ENCODE data around the gene GPM6B. TPM values are rescaled to one million over a fixed set of nuclear protein-coding genes. Genes with fewer than 3 reads are reported as not detected.

Gene GPM6B, protein sequence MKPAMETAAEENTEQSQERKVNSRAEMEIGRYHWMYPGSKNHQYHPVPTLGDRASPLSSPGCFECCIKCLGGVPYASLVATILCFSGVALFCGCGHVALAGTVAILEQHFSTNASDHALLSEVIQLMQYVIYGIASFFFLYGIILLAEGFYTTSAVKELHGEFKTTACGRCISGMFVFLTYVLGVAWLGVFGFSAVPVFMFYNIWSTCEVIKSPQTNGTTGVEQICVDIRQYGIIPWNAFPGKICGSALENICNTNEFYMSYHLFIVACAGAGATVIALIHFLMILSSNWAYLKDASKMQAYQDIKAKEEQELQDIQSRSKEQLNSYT
- total RNA-seq (2014; rRNA removed; shearing (Covaris generic)), result 0.04 and 0.18 TPM in 2 replicates

DNA sequence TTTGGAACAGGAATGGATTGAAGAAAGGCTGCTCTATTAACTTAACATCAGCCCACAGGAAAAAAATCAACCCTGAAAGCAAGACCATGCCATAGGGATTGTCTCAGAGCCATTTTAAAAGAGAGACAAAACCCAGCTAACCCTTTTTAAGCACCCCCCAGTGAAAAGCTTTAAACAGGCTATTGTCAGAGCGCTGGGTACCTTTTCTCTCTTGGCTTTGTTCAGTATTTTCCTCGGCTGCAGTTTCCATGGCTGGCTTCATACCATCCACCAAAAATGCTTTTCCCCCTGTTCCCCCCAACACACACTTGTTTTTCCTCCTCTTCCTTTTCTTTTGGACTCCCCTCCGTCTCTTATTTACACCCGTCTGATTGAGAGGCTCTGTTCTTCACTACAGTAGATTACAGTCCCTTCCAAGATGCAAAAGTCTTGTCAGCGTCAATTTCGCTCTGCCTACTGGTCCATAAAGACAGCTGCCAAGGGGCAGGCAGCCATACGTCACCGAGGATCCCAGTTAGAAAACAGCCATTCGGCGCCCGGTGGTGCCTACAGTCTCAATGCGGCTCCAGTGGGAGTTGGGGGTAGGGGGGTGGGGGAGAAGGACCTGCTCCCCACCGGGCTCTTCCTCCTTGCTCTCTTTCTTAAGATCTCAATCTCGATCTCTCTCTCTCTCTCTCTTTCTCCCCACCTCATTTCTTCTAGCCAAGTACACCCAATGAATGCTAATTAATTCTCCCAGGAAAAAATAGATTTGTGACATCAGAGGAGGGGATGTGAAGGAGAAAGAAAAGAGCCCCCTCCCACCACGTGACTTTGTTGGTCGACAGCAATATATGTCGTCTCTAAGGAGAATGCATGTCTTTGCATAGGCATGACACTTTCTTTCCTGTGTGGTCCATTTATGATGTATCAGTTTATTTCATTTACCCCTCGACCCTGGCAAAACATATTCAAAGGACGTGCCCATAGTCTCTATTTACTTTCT is at the start of gene GPM6B:
GPM6B (minus strand) TSS at position 451 of the 985 bp plus-strand sequence; CDS start at position 262, 189 bp downstream.
- no peak for DNase-seq (ENCODE audit: low spot score)

DNA sequence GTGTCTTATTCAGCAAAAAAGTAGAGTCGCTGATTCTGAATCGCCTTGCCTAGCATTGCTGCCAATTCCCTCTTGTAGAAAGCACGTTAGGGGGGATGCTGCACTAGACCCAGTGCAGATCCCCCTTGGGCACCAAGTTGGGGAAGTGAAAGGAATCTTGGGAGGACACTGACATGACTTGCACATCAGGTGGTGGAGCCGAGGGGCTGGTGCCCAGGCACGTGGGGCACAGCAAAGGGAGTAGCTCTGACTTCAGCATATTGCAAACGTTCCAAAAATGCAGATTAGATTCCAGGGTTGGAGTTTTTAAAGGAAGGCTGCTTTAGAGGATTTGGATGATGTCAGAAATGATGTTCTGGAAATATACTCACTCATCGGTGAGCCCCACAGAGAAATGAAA is 47.4 kb upstream of the GPM6B start:
- no peak for DNase-seq (ENCODE audit: low spot score)

DNA sequence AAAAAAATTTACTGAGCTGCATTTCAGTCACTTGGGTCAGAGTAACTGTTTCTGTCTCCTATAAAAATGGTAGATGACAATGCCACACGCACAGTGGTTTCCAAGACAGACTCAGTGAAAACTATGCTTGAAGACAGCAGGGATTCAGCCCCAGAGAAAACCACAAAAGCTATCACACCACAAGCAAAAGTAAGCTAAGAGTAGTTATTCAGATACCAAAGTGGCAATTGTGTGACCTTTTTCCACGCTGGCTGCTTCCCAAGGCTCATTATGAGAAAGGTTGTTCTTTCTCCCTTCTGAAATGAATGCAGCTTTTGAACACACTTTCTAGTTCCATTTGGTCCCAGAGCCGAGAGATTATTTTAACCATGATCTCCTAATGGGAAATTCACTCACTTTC is 46.4 kb upstream of the GPM6B start:
- peak; percentile 28 for DNase-seq (ENCODE audit: low spot score)

DNA sequence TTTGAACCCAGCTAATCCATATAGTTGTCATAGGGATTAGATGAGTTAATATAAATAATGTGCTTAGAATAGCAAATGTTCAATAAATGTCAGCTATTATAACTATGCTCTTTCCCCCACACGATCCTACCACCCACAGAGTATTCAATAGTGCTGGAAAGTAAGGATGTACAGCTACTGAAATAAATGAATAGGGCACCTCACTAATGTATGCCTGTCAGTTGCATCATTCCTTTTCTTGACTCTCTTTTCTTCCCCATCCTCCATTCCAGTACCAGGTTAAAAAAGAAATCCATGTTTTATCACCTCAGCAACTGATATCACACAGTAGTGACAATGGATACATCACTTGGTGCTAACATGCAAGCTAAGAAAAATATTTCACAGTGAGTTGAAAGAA is 42.8 kb upstream of the GPM6B start:
- DNase-seq (ENCODE audit: low spot score), result no peak

DNA sequence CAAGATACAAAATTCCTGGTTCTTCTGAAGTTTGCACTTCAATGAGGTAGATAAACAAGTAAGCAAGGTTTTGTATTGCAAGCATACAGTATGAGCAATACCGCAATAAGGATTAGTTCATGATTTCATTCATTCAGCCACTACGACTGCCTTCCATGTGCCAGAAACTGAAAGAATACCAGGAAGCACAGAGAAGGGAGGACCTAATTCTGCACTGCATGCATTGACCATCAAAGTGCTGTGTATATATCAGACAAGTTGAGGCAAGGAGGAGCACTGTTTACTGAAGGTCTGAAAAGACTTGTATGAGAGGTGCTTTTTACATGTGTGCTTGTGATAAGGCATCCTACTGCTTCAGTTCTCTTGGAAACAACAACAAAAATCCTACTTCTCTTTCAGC is 40.9 kb upstream of the GPM6B start:
- no peak for DNase-seq (ENCODE audit: low spot score)

DNA sequence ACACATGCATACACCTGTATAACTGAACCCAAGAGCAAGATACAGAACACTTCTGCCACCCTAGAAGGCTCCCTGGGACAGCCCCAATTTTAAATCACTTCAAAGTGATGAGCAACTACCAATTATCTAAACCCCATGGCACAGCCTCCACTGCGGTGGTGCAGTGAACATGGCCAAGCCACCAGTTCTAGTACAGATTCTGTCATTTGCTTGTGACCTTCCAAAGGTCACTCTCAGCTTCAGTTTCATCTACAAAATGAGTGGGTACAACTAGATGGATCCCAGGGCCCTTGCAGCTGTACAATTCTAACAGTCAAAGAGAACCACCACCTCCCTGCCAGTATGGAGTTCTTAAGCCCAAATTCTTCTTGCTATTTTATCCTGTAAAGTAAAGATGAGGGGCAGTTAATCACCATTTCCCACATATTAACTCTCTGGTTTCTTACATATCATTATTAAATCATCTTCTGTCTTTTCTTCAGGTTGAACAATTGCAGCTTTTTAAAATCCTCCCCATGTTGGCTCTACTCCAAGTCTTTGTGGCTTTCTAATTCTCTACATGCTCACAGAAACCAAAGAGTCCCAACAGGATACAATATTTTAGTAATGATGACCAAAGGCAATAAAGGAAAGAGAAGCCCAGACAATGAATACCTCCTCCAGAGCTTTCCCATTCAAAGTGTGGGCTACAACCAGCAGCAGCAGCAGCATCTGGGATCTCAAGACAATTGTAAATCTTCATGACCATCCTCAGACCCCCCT is 39.0 kb upstream of the GPM6B start:
- no peak for DNase-seq (ENCODE audit: low spot score)

DNA sequence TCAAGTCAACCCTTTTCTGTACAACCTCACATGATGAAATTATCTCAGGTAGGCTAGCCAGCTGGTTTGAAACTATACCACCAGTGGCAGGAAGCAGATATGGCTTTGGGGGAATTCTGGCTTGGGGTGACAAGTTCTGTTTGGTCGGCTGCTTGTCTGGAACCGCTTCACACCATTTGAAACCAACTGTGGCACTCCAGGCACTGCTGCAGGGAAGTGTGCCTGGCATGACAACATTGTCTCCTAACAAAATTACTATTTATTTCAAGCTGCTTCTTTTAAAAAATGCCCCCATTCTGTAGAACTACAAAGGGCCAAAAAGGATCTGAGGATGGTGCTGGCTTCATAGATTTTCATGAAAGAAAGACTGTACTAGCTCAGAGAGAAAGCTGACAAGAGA is 37.1 kb upstream of the GPM6B start:
- no peak for DNase-seq (ENCODE audit: low spot score)

DNA sequence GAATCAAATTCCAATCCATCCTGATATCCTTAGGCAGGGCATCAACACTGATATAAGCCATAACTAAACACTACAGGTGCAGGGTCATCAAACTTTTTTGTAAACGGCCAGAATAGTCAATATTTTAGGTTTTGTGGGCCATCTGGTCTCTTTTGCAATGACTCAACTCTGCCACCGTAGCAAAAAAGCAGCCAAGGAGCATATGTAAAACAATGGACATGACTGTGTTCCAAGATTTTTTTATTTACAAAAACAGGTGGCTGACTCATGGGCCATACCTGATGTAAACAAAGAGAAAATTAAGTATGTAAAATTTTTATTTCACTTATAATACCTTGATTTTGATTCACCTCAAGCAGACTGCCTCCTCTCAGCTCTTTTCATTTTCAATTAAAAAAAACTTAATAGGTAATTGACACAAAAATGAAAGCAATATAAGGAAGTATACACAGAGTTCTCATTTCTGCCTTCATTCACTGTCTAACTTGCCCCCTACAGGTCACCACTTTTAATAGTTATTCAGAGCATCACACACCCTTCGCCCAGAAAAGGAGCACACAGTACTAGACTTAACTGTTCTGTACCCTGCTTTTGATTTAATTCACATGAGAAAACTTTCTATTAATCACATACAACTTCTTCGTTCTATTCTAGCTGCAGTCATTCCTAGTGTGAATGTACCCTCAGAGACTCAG is 35.3 kb upstream of the GPM6B start:
- no peak for DNase-seq (ENCODE audit: low spot score)

DNA sequence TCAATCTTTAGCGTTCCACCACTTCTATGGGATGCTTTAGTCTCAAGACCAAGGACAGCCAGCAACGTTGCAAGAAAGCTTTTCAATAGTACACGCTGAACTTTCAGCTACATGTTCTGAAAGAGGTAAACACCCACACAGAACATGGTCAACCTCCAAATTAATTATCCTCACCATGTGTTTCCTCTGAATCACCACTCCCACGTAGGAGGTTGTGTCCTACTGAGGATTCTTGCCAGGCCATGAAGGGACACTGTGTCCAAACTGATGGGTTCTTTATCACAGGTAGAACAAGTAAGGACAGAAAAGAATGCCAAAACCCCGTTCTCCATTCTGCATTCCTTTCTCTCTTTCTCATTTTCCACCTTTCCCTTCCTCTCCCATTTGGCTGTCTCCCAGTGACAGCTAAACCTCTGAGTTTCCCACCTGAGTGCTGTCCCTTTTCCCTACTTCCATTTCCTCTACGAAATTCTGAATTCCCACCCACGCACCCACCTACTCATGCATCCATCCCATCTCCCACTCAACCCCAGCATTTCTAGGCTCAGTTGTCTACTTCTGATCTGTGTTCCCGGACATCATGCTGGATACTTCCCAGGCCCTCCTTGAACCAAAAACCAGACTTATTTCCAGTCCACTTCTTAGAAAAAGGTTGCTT is 29.0 kb upstream of the GPM6B start:
- DNase-seq (ENCODE audit: low spot score), result no peak

DNA sequence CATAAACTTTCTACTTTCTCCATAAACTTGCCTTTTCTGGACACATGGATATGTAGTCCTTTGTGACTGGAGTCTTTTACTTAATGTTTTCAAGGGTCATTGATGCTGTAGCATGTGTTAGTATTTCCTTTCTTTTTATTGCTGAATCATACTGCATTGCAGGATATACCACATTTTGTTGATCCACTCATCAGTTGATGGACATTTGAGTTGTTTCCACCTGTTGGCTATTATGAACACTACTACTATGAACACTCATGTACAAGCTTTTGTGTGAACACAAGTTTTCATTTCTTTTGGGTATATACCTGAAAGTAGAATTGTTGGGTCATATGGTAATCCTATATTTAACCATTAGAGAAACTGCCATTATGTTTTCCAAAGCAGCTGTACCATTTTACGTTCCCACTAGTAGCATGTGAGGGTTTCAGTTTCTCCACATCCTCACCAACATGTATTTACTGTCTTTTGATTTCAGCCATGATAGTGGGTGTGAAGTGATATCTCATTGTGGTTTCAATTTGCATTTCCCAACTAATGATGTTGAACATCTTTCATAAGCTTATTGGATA is 26.3 kb upstream of the GPM6B start:
- DNase-seq (ENCODE audit: low spot score), result no peak

DNA sequence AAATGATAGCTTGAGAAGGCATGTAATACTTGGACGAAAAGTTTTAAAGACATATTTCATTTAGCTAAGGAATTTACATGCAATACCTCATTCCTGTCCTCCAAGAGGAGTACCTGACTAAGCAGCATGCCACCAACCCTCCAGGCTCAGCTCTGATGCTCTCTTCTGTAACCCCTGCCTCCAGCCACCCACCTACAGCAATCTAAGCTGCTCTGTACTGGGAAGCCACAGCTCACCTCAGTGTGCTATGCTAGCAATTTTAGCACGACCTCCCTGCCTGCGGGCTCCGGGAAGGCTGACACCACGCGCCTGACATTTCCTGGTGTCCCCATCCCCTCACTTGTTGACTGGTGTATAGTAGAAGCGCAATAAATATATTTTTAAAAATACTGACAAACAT is 23.2 kb upstream of the GPM6B start:
- no peak for DNase-seq (ENCODE audit: low spot score)

DNA sequence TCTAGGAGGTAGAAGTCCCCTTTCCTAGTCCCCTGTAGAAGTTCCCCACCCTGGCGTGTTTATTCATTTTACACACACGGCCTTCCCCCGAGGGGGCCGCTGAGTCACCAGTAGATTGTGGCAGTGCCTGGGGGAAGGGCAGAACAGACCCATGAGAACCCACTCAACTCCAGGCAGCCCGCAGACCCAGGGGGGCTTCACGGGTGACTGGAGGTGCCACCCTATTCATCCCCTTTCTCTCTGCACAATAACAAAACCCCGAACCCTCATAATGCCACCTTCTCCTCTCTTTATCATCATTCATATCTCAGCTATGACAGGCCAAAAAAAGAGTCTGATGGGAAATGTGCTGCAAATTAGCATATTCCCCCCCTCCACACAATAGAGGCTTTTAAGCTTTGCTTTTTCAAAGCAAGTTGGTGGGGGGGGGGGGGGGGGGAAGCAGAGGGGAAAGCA is 20.4 kb upstream of the GPM6B start:
- DNase-seq (ENCODE audit: low spot score), result no peak

DNA sequence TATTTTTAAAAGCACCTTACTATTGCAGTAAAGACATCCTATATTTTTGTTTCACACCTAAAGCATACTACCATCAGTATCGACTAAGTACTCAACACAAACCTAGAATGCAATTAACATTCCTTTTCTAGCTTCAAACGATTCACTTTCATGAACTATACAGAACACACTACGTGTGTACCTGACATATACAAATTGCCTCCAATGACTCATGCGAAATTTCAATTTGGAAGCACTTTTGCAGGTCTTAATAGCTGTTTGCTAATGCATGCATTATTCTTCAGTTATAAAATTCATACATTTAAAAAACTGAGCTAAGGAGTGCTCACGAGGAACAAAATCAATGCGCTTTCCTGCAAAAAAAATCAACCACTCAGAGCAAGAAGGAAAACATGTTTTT is 19.7 kb upstream of the GPM6B start:
- DNase-seq (ENCODE audit: low spot score), result no peak

DNA sequence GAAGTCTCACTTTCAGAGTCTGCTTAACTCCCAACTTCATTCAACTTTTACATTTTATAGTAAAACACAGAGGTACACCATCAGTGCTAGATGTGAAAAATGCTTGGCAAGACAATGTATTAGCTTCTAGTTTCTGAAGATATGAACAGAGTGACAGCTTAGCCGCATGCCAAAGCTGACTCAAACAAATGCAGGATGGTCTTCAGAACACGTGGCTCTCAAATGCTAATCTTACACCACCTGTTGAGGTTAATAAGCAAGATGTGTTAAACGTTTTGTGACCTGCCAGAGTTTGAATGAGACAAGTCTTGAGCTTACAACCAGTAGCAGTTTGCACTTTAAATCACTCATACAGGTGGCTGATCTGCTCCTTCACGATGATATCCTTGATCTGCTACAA is 18.9 kb upstream of the GPM6B start:
- no peak for DNase-seq (ENCODE audit: low spot score)

DNA sequence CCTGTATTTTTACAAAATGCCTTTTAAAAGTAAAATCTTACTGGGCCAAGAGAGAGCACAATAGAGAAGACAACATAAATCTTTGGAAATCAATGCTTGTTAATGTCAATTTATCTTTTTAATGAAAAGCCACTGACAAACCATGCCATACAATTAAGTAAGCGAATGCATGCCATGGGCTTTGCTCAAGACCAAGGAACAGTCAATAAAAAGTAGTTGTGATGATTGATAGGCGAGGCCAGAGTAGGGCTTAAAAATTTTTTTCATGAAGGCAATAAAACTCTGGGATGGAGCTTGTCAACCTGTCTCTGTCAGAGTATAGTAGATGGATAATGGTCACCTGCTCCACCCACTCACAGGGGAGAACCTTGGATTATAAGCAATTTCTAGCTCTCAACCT is 17.5 kb upstream of the GPM6B start:
- DNase-seq (ENCODE audit: low spot score), result no peak

DNA sequence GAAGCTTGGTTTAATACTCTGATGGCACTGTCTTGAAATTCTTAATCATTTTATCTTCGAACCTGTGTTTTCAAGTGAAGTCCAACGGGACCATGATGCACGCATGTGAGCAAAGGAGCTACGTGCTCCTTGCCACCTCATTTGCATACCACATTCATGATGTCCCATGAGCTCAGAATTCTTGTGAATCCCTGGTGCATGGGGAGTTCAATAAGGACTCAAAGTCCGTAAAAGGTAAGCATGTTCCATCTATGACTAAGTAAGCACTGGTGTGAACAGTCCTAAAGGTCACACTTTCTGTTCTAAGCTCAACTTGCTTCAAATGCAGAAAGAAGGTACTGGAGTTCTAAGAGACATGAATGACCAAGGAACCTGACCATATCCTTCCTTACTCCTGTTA is 13.1 kb upstream of the GPM6B start:
- no peak for DNase-seq (ENCODE audit: low spot score)

DNA sequence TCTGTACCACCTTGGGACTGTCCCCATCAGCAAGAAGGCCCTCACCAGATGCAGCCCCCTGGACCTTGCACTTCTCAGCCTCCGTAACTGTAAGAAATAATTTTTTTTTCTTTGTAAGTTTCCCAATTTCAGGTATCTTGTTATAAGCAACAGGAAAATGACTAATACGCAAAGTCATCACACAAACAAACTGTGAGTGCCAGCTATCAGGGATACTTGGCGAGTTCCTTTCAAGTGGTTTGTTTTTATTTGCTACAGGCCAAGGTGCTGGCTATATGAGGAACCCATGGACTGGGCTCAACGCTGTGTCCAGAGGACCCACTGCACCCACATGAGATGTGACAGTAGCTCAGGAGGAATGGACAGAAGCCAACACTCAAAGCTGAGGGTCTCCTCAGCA is 11.5 kb upstream of the GPM6B start:
- no peak for DNase-seq (ENCODE audit: low spot score)

DNA sequence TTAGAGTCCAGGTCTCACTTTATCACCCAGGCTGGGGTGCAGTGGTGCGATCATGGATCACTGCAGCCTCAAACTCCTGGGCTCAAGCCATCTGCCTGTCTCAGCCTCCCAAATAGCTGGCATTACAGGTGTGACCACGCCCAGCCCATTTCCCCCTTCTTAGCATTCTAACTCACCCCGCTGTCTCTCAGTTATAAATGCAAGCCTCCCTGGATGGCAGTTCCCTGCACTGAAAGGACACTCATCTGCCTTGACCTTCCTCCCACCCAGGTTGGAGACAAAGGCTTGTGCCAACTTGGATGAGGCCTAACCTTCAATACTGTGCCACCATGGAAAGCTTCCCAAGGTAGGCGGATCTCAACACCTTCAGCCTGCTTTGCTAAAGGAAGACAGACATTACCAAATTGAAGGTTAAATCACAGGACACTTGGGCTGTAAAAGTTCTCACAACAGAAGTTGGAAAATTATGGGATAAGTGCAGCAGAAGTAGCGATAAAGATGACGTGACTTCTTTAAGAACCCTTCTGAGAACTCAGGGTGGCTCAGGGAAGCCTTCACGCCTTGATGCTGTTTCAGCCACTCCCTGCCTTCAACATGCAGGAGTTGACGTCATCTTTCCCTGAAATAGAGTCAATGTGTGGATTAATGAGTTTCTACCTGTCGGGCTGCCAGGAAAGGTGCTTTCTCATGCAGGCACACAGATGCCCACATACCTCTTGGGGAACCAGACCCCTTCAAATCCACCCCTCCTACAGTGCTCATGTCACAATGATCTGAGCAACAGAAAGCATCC is 10.6 kb upstream of the GPM6B start:
- DNase-seq (ENCODE audit: low spot score), result no peak

DNA sequence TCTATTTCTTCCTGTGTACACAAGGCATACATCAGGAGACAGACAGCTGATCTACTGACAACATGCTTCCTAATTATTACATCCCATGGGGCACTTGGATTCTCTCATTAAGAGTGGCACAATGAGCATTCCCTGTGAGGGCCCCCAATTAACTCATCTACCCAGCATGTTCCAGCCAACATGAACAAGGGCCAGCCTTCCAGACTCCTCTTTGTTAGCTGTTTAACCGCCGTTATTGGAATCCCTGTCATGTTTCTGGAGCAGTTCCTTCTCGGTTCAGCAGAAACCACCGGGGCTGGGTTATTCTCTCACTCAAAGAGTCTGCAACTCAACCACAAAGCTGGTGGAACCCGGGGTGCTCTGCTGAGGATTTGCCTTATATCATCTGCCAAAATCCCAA is 9.9 kb upstream of the GPM6B start:
- DNase-seq (ENCODE audit: low spot score), result no peak

All from H4 (cell line).